Skeletal muscle tissue (tissue), 4 donors: ENCODE data around the gene UBQLN1. TPM values are rescaled to one million over a fixed set of nuclear protein-coding genes. Genes with fewer than 3 reads are reported as not detected.
"Not testable (repeated sequence)": the region's sequence is repeated elsewhere in the genome, so short reads cannot be mapped to it uniquely, and the experiment has no call there.

Source experiments
- H3K27ac ChIP-seq: one replicate; pipeline ENCODE4 v1.7.0; 2013; ENCODE audit warnings: mild to moderate bottlenecking, low read depth, low read length, inconsistent platforms
- H3K27me3 ChIP-seq, 3 donors: one replicate each; pipeline ENCODE4 v1.7.0; 2013; ENCODE audit warnings: low read length in 3 of 3; ENCODE audit not compliant: control insufficient read depth in 3 of 3, insufficient read depth in 3 of 3
- H3K36me3 ChIP-seq, 3 donors: one replicate each; pipeline ENCODE4 v1.7.0; 2013; ENCODE audit warnings: low read length in 3 of 3; ENCODE audit not compliant: control insufficient read depth in 3 of 3, insufficient read depth in 3 of 3
- H3K4me1 ChIP-seq, 3 donors: one replicate each; pipeline ENCODE4 v1.7.0; 2013; ENCODE audit warnings: low read length in 3 of 3, mild to moderate bottlenecking in 3 of 3; ENCODE audit not compliant: control insufficient read depth in 3 of 3, insufficient read depth in 3 of 3
- H3K4me3 ChIP-seq, 3 donors: one replicate each; pipeline ENCODE4 v1.7.0; 2013; ENCODE audit warnings: low read length in 3 of 3
- H3K9ac ChIP-seq, 3 donors: one replicate each; pipeline ENCODE4 v1.7.0; 2013; ENCODE audit warnings: low read length in 3 of 3, mild to moderate bottlenecking in 3 of 3, moderate library complexity in 2 of 3, low read depth in 1 of 3
- H3K9me3 ChIP-seq, 3 donors: one replicate each; pipeline ENCODE4 v1.7.0; 2013; ENCODE audit warnings: low read length in 3 of 3; ENCODE audit not compliant: control insufficient read depth in 3 of 3
- total RNA-seq: library from RNA; depleted of rRNA; stranded (reverse); fragments of >200 nt; gene quantifications from one replicate; pipeline ENCODE4 v1.2.3, GENCODE V29; 2014
- donor health status: Osteomylitis.

The UBQLN1 gene
- total RNA-seq, 1 donor from 2014 or later = 92.4 TPM

DNA sequence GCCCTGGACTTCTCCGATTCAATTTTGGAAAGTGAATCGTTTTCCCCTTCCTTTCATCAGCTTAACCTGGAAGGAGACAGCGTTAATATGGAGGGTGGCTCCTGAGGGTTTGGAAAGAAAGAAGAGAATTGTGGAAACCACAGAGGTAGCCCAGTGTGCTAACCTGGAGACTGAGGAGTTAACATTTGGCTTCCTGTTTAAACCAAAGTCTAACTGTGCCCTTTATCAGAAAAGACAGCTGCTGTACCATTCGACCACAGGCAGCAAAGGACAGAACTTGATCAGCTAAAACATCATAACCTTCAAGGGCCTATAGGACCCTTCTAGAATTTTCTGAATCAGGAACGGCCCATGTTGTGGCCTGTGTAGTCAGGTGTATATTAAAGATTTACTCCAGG lies 84.1 kb downstream of the UBQLN1 start:
- H3K27me3 ChIP-seq = no peaks in the 10 kb centered on the region
- peak overlapping the region; percentile 50 for H3K27ac ChIP-seq
- H3K9me3 ChIP-seq = no peaks in the 10 kb centered on the region
- peak overlapping the region; percentile 68 to 82 (median 69) for H3K9ac ChIP-seq
- H3K4me1 ChIP-seq = peaks cover 6 to 8% (median 7%) of the 10 kb centered on the region in 3 donors
- H3K4me3 ChIP-seq = peak overlapping the region; percentile 68 to 77 (median 73)
- peaks cover 0 to 8% (median 3%) of the 10 kb centered on the region in 3 donors for H3K36me3 ChIP-seq

DNA sequence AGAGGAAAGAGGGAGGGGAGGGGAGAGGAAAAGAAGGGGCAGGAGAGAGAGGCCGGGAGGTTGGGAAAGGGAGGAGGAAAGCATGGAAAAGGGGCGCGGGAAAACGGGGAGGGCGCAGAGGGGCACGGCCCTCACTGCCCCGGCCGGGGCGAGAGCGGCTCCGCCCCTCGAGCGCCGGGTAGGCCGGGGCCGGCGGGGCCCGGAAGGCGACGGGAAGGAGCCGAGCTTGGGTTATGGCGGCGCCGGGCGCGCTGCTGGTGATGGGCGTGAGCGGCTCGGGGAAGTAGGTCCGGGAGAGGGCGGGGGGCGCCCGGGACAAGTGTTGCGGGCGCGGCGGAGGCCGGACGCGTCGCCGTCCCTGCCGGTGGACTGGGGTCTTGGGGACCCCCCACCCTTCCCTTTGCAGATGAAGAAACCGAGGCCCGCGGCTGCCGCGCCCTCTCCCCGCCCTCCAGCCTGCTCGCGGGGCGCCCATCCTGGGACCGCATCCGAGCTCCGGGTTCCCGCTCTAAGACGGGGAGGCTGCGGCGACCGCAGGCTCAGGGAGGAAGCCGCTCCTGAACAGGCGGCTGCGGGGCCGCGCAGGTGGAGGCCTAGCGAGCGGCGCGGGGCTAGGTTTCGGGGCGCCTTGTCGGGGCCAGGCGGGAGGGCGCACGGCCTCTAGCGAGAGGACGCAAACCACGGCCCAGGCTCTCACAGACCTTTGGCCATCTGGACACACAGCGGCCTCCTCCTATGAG lies 84.6 kb downstream of the UBQLN1 start, which contains the start of gene IDNK:
Gene IDNK (plus strand): TSS at position 205 of the 740 bp plus-strand sequence. CDS start 29 bp downstream, at position 234.
- Histone ChIP-seq H3K27ac (peak within 1 kb of the TSS; percentile 50), H3K27me3 (no peaks in the 10 kb centered on the region), H3K4me3 (peak within 1 kb of the TSS; percentile 68 to 77 (median 73)), H3K9me3 (no peaks in the 10 kb centered on the region), H3K9ac (peak within 1 kb of the TSS; percentile 68 to 82 (median 69)), H3K36me3 (peaks cover 0 to 8% (median 3%) of the 10 kb centered on the region in 3 donors), H3K4me1 (peaks cover 6 to 8% (median 7%) of the 10 kb centered on the region in 3 donors)

DNA sequence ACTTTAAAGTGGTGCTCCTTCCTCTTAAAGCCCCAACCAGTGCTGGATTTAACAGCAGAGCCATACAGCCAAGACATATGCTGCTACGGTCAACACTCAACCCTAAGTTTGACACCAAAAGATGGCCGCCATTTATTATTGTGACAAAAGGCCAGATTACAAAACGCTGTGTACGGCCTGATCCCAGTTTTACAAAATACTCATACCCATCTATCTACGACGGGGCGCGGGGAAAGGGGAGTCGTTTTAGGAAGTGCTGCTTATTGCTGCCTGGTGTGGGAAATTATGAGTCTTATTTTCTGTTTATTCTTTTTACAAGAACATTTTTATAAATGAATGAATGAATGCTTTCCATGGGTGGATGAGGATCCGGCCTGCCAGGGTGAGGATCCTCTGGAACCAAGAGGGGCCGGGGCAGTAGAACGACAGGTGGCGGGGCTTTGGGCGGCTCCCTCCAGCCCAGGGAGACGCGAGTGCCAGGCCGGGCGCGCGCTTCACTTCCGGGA lies 85.3 kb downstream of the UBQLN1 start:
- no peaks in the 10 kb centered on the region for H3K9me3 ChIP-seq
- H3K4me3 ChIP-seq = peak overlapping the region; percentile 68 to 77 (median 73)
- H3K9ac ChIP-seq = peak overlapping the region in 2 of 3 donors; percentile 68 to 82
- H3K4me1 ChIP-seq = peaks cover 6 to 8% (median 7%) of the 10 kb centered on the region in 3 donors
- peak overlapping the region; percentile 50 for H3K27ac ChIP-seq
- peaks cover 0 to 7% (median 0%) of the 10 kb centered on the region in 3 donors for H3K36me3 ChIP-seq
- H3K27me3 ChIP-seq = no peaks in the 10 kb centered on the region

DNA sequence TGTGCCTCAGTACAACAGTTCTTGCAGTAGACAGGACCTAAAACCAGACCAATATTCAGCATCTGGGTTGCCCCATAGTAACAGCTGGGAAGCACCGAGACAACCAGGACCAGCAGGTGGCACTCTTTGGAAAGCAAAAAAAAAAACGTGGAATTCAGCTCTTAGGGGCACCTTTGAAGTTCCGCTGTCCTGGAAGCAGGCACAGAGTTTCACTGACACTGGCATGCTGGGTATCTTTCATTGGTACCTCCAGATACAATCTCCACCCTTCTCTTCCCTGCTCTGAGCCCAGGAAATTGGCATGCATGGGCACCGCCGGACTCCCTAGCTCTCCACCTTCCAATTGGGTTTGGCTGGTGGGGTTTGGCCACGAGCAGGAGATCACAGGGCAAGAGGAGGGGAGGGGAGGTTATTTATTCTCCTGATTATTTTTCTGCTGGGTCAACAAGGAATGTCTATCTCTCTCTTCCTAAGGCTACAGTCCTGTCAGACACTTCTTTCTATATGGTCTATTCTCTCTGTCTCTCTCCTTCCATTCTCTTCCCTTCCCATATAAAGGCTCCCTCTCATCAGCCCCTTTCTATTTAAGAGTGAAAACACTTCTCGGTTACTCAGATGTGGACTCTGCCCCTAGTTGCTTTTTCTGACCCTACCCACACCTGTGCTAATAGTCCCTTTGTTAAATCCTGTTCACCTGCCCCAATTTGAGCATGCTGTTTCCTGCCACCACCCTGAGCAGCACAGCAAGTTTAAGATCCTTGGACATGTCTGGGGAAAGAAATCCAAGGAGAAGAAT lies 86.7 kb downstream of the UBQLN1 start:
- Histone ChIP-seq H3K36me3 (no peaks in the 10 kb centered on the region), H3K4me3 (no peak overlapping the region), H3K9me3 (no peaks in the 10 kb centered on the region), H3K4me1 (peaks cover 6 to 8% (median 7%) of the 10 kb centered on the region in 3 donors), H3K27me3 (no peaks in the 10 kb centered on the region), H3K9ac (no peak overlapping the region), H3K27ac (no peak overlapping the region)

GRCh38 chr9:83617299-83617698 lies 90.5 kb downstream of the UBQLN1 start:
- Histone ChIP-seq H3K4me3 (no peak overlapping the region), H3K9me3 (no peaks in the 10 kb centered on the region), H3K36me3 (no peaks in the 10 kb centered on the region), H3K27me3 (no peaks in the 10 kb centered on the region), H3K27ac (no peak overlapping the region), H3K4me1 (peaks cover 0 to 3% (median under 1%) of the 10 kb centered on the region in 3 donors), H3K9ac (no peak overlapping the region)

- H3K9ac ChIP-seq, H3K27ac ChIP-seq, H3K4me1 ChIP-seq, H3K27me3 ChIP-seq, H3K36me3 ChIP-seq, H3K4me3 ChIP-seq, H3K9me3 ChIP-seq: not testable (repeated sequence)
These were observed 94.5 kb downstream of the UBQLN1 start for GRCh38 chr9:83613298-83613697.

Other genes with a start within 250 kb of the UBQLN1 start
- gene FRMD3, start 169.6 kb downstream of the UBQLN1 start, total RNA-seq = 27.7 TPM
- 3.1 TPM for gene IDNK, start 84.8 kb downstream of the UBQLN1 start, total RNA-seq
- 8.4 TPM for gene GKAP1, start 109.8 kb upstream of the UBQLN1 start, total RNA-seq
- 6.3 TPM for gene KIF27, start 213.5 kb upstream of the UBQLN1 start, total RNA-seq